Activated naive CD4-positive, alpha-beta T cell treated with anti-CD3 and anti-CD28 coated beads, Interleukin-2, amount 50 U/mL, for 72 hours (primary cell): ENCODE data around the gene LRRK1. TPM values are rescaled to one million over a fixed set of nuclear protein-coding genes. Genes with fewer than 3 reads are reported as not detected.
A peak's percentile ranks its signal among the peaks of the same experiment; 100 is the strongest.

Experiments
- ATAC-seq, 2 donors: fragments of 150-1000 bp; cut with Tn5 transposase; 2 replicates each; pipeline ENCODE4 v1.10.0; 2021; ENCODE audit warnings: mild to moderate bottlenecking in 2 of 2, moderate library complexity in 2 of 2
- DNase-seq, 2 donors: peaks; one replicate each; pipeline ENCODE4 v3.0.0; 2021 to 2022; ENCODE audit warnings: low spot score in 2 of 2
- H3K27ac Mint-ChIP-seq, 2 donors: one replicate each; pipeline ENCODE4 v1.8.0; 2022; ENCODE audit warnings: mild to moderate bottlenecking in 2 of 2, mixed read lengths in 2 of 2
- H3K36me3 Mint-ChIP-seq, 2 donors: one replicate each; pipeline ENCODE4 v1.8.0; 2022; ENCODE audit warnings: mixed read lengths in 2 of 2
- H3K9me3 Mint-ChIP-seq, 2 donors: one replicate each; pipeline ENCODE4 v1.8.0; 2022; ENCODE audit warnings: mixed read lengths in 2 of 2
- total RNA-seq, 2 donors: library from RNA; stranded (reverse); gene quantifications; one replicate each; pipeline ENCODE4 v1.2.3, GENCODE V29; 2022

The LRRK1 gene
- total RNA-seq, 2 donors from 2014 or later: 0.09 to 1.4 TPM

DNA sequence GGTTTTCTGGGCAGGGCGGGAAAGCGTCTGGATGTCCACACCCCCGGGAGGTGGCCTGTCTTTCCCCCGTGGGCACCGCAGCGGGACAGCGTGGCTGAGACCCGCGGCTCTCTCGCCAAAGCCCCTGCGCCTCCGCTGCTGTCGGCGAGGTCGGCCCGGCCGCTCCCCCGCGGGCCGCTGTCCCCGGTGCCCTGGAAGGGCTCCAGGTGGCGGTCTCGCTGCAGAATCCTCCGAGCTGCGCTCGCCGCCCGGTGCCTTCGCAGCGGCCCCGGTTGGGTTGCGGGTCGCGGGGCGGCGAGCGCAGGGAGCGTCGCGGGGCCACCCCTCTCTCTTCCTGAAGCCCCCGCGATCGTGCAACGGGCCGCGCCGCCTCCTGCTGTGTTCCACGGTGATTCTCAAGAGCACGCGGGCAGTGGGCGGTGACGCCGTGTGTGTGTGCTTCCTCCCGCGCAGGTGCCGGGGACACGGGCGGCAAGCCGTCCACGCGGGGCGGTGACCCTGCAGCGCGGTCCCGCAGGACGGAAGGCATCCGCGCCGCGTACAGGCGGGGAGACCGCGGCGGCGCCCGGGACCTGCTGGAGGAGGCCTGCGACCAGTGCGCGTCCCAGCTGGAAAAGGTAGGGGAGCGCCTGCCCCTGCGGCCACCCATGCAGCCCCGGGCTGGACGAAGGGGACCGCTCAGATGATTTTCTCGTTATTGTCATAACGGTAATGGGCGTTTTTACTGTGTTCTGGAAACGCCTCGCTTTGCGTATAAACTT, 54.4 kb downstream of the LRRK1 start:
- peaks cover 0 to 7% of the 10 kb centered on the region in 2 donors for H3K9me3 Mint-ChIP-seq
- ATAC-seq (peak in 1 of 2 donors; percentile 34), DNase-seq (peak in 1 of 2 donors; percentile 21)
- no peak overlapping the region for H3K27ac Mint-ChIP-seq
- peaks cover 0 to 5% of the 10 kb centered on the region in 2 donors for H3K36me3 Mint-ChIP-seq

DNA sequence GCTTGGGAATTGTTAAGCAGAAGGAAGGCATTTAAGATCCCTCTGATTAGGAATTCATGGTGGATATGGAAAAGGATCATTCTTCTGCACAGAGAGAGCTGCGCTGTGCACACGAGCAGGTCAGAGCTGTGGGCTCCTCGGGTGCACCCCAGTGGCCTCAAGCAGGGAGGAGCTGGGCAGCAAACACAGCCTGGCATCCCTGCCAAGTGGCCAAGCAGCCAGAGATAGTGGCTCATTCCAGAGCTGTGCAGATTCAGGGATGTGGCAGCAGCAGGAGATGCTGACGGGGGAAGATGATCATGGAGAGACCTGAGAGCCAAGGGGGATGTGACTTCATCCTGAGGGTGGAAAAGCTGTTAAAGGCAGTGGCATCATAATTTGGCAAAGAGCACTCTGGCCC, 55.9 kb downstream of the LRRK1 start:
- no peak for DNase-seq
- no peak for ATAC-seq
- H3K36me3 Mint-ChIP-seq: peaks cover 0 to 5% of the 10 kb centered on the region in 2 donors

DNA sequence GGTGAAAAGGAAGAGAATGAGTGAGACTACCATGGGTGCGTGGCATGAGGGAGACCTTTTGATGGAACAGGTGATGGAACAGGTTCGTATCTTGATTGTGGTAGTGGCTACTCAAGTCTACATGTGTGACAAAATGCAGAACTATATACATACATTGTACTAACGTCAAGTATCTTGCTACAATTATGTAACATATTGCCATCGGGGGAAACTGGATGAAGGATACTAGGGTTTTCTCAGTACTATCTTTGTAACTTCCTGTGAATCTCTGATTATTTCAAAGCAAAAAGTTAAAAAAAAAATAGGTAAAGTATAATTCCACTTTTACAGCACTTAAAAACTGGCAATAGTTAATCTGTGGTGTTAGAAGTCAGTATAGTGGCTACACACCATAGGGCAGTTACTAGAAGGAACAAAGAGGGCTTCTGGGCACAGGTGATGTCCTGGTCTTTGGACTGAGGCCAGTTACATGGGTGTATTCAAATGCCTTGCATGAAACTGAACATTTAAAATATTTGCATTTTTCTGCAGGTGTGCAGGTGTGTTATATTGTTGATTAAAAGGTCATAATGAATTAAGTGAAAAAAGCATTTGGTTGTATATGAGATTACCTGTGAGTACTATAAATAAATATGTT, 61.4 kb downstream of the LRRK1 start:
- DNase-seq: no peak
- H3K36me3 Mint-ChIP-seq: peaks cover 0 to 5% of the 10 kb centered on the region in 2 donors
- ATAC-seq: no peak
- H3K9me3 Mint-ChIP-seq: peaks cover 0 to 7% of the 10 kb centered on the region in 2 donors
- no peak overlapping the region for H3K27ac Mint-ChIP-seq

More for the DNA sequence above, 55.9 kb downstream of the LRRK1 start:
- Mint-ChIP-seq H3K9me3 (peaks cover 0 to 7% of the 10 kb centered on the region in 2 donors), H3K27ac (no peak overlapping the region)

DNA sequence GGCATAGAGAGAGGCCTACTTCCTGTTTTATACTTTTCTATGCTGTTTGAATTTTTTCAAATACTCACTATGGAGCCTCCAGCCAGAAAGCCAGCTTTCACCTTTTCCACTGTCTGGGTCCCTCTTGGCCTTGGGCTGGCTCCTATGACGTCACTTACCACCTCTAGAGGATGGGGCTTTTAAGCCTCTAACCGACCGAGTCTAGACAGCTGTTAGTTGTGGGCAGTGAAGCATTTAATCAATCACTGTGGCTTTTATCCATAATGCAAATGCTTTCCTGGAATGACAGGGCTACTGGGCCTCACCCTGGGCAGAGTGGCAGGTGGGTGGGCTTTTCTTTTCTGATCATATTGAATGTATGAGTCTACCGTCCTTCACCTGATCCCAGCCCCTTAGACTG, 61.9 kb downstream of the LRRK1 start:
- Mint-ChIP-seq H3K9me3 (peaks cover 0 to 7% of the 10 kb centered on the region in 2 donors), H3K27ac (no peak overlapping the region), H3K36me3 (peaks cover 0 to 5% of the 10 kb centered on the region in 2 donors)
- no peak for ATAC-seq
- DNase-seq: no peak

DNA sequence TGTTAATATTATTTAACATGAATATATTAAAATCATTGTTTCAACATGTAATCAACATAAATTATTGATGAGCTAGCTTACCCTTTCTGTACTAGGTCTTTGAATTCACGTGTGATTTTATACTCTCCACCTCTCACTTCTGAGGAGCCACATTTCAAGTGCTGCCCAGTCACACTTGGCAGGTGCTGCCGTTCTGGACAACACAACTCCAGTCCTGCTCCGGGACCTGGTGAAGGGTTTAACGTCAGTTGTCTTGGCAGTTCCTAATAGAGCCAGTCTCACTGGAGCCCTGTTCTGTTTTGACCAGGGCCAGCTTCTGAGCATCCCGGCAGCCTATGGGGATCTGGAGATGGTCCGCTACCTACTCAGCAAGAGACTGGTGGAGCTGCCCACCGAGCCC, 64.1 kb downstream of the LRRK1 start:
- Mint-ChIP-seq H3K36me3 (no peaks in the 10 kb centered on the region), H3K27ac (no peak overlapping the region), H3K9me3 (no peaks in the 10 kb centered on the region)
- no peak for ATAC-seq
- DNase-seq: no peak

DNA sequence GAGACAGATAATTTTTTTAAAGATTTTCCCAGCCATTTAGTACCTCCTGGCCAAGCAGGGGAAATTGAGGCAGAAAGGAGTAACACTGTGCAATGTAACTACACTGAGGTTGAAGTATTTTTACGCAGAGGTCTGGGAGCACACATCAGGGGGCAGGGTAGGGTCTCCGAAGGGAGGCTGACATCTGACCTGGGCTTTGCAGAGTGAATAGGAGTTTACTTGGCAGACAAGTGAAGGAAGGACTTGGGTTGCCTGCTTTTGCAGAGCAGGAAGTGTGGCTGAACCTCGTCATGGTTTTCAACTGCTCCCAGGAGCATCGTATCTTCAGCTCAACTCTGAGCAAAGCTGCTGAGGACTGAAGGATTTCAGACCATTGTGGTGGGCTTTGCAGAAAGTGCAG, 66.2 kb downstream of the LRRK1 start:
- ATAC-seq (no peak), DNase-seq (no peak)
- H3K9me3 Mint-ChIP-seq: no peaks in the 10 kb centered on the region
- no peaks in the 10 kb centered on the region for H3K36me3 Mint-ChIP-seq
- H3K27ac Mint-ChIP-seq: no peak overlapping the region

DNA sequence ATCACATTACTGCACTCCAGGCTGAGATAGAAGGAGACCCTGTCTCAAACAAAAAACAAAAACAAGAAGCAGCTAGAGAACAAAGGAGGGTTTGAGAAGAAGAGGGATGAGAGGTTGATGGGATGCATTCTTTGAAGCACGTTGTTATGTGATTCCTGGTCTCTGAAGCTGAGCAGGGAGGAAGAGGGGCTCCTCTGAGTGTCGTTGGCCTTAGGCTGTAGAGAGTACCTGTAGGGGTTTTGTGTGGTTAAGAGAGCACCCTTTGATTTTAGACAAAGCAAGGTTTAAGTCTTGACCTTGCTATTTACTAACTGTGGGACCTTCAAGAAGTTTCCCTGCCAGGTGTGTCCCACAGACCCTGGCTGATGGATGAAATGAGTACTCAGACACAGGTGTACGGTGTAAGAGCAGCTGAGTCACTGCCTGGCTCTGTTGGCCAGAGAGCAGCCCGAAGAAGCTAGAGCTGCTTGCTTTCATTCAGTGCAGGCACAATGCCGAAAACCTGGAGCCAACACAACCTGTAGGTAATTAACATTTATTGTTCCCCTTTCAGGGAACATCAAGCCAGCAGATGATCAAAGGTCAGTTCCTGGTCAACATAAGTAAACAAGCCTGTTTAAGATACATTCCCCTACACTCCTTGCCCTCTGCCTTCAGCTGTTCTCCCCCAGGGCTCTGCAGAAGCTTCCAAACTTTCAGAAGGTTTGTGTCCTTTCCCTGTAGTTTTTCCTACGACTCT, 67.2 kb downstream of the LRRK1 start:
- Mint-ChIP-seq H3K36me3 (no peaks in the 10 kb centered on the region), H3K27ac (no peak overlapping the region), H3K9me3 (no peaks in the 10 kb centered on the region)
- DNase-seq (no peak), ATAC-seq (no peak)

DNA sequence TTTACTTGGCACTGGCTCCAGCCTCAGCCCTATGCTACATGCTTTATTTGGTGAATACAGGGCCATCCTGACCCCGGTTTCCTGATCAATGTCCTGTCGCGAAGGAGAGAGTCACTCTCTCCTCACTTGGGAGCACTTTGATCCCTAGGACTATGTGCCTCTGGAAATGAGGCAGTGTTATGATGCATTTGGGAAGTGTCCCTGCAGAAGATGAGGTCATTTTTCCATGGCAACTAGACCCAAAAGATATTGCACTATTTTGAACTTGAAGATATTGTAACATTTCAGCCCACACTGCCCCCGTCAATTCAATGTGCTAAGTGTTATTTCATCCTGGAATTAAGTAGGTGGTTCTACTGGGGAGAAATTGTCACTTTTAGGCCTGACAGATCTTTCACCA, 68.0 kb downstream of the LRRK1 start:
- no peak overlapping the region for H3K27ac Mint-ChIP-seq
- no peaks in the 10 kb centered on the region for H3K36me3 Mint-ChIP-seq
- no peak for DNase-seq
- no peaks in the 10 kb centered on the region for H3K9me3 Mint-ChIP-seq
- ATAC-seq: no peak

DNA sequence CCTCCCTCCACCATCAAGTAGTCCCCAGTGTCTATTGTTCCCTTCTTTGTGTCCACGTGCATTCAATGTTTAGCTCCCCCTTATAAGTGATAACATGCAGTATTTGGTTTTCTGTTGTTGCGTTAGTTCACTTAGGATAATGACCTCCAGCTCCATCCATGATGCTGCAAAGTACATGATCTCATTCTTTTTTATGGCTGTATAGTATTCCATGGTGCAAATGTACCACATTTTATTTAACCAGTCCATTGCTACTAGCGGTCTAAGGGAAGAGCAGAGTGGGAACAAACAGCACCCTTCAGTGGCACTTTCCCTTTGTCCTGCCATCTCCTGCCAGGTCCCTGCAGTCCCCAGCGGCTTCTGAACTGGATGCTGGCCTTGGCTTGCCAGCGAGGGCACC, 69.1 kb downstream of the LRRK1 start:
- Mint-ChIP-seq H3K9me3 (no peaks in the 10 kb centered on the region), H3K36me3 (no peaks in the 10 kb centered on the region), H3K27ac (no peak overlapping the region)
- no peak for DNase-seq
- ATAC-seq: no peak

DNA sequence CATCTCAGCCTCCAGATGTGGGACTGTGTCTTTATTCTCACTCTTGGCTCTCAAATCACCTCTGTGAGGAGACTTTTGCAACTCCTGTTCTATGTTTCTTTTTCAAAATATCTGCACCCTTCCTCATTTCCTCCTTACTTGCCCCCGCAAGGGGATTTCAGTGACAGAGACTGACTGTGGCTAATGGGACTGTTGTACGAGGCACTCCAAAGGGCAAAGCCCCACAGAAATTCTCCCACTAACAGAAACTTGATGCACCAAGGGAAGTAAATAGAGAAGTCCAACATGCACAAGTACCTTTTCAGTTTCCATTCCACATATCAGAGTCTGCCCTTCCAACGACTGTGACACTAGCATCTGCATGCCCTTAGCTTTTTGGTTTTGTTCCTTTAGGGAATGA, 69.7 kb downstream of the LRRK1 start:
- ATAC-seq (no peak), DNase-seq (no peak)
- Mint-ChIP-seq H3K9me3 (no peaks in the 10 kb centered on the region), H3K27ac (no peak overlapping the region), H3K36me3 (no peaks in the 10 kb centered on the region)

DNA sequence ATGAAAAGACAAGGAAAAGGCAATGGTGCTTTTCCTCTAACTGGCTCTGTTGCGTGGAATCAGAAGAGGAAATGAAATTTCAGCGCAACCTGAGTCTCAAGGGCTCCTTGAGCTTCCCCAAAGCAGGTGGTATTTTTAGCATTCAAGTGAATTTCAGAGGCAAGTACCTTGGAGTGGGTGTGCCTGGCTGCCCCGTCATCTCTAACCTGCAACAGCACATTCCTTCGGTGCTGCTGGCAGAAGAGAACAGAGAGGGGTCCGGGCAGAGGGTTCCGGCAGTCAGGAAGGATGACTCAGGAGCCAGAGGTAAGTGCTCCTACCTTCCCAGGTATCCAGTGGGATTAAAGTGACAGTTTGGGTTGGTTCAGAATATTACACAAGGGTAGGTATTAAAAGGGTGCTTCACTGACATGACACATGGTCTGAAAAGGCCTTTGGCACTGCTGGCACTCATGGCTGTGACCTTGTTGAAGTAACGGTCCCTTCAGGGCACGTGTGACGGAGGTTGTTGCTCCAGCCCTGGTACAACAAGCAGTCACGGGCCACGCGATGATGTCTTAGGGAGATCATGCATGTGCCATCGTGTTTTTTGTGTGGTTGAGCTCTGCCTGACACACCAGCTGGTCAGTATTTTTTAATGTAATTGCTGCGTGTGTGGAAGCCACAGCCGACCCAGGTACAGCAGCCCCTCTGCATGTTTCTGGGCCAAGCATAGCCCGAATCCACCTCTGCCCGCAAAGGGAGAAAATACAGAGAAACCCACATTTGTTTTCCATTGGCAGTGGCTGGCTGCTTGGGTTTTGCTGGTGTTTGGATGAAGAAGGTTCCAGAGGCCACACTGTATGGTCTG, 75.7 kb downstream of the LRRK1 start:
- no peak for ATAC-seq
- no peaks in the 10 kb centered on the region for H3K36me3 Mint-ChIP-seq
- DNase-seq: no peak
- no peak overlapping the region for H3K27ac Mint-ChIP-seq
- H3K9me3 Mint-ChIP-seq: no peaks in the 10 kb centered on the region

DNA sequence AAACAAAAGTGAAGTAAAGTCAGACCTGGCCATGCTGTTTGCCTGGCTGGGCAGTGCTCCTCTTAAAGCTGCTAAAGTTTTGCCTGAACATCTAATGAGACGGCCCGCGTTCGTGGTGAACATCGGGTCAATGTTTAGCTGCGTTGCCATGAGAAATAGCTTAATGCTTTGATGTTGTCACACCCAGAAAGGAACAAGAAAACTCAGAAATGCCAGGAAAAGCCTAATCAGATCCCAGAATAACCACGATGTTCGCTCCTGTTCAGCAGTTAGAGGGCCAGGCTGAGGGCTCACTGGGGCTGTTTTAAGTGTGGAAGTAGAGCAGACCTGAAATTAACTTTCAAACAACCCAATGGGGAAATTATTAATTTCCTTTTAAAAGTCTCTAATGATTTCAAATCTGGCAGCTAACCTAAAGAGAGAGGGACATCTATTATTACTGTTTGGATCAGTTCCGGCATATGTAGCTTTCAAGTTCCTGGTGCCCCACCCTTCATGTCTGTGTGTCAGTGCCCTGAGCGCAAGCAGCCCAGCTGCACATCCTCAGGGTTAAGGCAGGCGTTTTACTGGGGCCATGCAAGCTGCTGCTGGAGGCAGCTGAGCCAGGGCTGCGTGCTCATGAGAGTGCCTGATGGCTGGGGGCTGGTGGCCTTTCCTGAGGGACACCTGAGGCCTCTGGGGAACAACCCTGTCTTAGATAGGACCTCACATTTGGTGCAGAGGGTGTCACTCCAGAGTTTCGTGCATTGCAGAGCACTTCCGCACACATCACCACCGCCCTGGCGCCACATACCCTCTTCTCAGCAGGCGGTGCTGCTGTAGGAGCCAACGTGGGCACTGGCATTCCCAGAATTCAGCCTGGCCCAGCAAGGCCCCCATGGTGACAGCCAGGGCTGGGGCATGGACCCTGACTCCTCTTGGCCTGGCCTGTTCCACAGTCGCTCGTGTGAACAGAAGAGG, 76.6 kb downstream of the LRRK1 start:
- no peak for ATAC-seq
- DNase-seq: no peak
- Mint-ChIP-seq H3K36me3 (no peaks in the 10 kb centered on the region), H3K9me3 (no peaks in the 10 kb centered on the region), H3K27ac (no peak overlapping the region)

DNA sequence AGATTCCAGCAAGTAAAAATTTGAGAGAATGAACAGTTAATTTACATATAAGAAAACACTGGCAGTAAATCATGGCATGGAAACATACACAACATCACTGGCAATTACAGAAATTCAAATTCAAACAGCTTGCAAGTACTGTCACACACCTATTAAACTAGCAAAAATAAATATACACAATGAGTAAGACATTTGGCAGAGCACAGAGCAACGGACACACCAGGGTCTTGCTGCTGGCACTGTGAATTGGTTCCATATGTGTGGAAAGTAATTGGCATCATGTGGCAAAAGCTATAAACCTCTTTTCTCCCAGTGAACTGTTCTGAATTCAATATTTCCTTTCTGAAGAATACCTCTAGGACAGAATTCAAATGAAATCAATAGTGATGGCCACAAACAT, 78.3 kb downstream of the LRRK1 start:
- H3K27ac Mint-ChIP-seq: no peak overlapping the region
- no peaks in the 10 kb centered on the region for H3K9me3 Mint-ChIP-seq
- no peak for DNase-seq
- ATAC-seq: no peak
- no peaks in the 10 kb centered on the region for H3K36me3 Mint-ChIP-seq

DNA sequence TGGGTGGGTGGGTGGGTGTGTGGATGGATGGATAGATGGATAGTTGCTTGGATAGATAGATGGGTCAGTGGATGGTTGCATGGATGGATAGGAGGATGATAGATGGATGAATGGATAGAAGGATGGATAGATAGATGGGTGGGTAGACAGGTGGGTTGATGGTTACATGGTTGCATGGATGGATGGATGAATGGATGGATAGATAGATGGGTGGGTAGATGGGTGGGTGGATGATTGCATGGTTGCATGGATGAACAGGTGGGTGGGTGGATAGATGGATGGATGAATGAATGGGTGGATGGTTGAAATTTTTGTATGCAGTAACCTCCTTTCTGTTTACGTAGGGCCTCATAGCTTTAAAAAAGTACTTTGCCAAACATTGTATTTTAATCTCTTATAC, 79.5 kb downstream of the LRRK1 start:
- ATAC-seq (no peak), DNase-seq (no peak)
- H3K27ac Mint-ChIP-seq: no peak overlapping the region
- no peaks in the 10 kb centered on the region for H3K36me3 Mint-ChIP-seq
- no peaks in the 10 kb centered on the region for H3K9me3 Mint-ChIP-seq

DNA sequence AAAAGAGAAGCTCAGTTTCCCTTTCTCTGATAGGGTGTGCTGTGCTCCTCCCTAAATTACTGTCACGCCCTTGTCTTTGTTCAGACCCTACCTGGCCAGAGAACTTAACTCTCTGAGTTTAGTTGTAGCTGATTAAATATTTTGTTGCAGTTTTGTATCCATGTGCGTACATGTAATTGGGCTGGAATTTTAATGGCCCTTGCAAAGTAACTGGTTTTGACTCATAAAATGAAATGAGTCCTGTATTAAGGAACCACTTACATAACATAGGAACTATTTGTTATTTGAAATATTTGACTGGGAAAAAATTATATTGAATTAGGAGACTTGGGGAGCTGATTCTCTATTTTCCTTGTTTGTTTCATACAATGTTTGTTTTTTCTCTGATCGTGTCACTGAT, 80.2 kb downstream of the LRRK1 start:
- Mint-ChIP-seq H3K36me3 (no peaks in the 10 kb centered on the region), H3K27ac (no peak overlapping the region), H3K9me3 (no peaks in the 10 kb centered on the region)
- ATAC-seq (no peak), DNase-seq (no peak)

DNA sequence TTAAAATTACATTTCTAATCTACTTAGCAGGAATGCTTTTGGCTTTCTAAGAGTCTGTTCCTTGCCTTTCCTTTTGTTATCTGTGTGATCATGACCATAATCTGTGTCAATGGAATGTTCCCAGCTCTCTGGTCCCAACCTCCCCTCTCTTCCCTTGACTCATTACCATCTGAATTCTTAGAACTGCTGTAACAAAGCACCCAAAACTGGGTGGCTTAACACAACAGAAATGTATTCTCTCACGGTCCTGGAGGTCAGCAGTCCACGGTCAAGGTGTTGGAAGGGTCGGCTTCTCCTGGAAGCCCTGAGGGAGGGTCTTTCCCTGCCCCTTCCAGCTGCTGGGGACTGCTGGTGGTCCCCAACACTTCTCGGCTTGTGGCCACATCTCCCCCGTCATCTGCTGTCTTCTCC, 81.1 kb downstream of the LRRK1 start:
- H3K9me3 Mint-ChIP-seq: no peaks in the 10 kb centered on the region
- ATAC-seq: no peak
- DNase-seq: no peak
- H3K27ac Mint-ChIP-seq: no peak overlapping the region
- no peaks in the 10 kb centered on the region for H3K36me3 Mint-ChIP-seq
